Measurements from ENCODE around the gene KRTAP12-3. TPM values are rescaled to one million over a fixed set of nuclear protein-coding genes. Genes with fewer than 3 reads are reported as not detected.
"Not testable (repeated sequence)": the region's sequence is repeated elsewhere in the genome, so short reads cannot be mapped to it uniquely, and the experiment has no call there.

KRTAP12-3 gene
- total RNA-seq, 3 donors from 2014 or later, result not detected

- no peaks in the 10 kb centered on the region for H3K36me3 ChIP-seq (ENCODE audit: low read depth)
- no peaks in the 10 kb centered on the region for H3K9me3 ChIP-seq
- DNase-seq (no peak), ATAC-seq (no peak)
- H3K4me1 ChIP-seq (ENCODE audit: low read depth), result no peaks in the 10 kb centered on the region
- no peak overlapping the region for H3K4me3 ChIP-seq
- no peak for TF ChIP-seq CTCF (IDR thresholded peaks at IDR 0.05)
- intact Hi-C loops (cut with DNase I, micrococcal nuclease), result no loop called here
These were observed 18.4 kb upstream of the KRTAP12-3 start for GRCh38 chr21:44639331-44639655.

GRCh38 chr21:44640761-44641160 lies 17.0 kb upstream of the KRTAP12-3 start:
- no peaks in the 10 kb centered on the region for H3K36me3 ChIP-seq (ENCODE audit: low read depth)
- H3K4me3 ChIP-seq, result no peak overlapping the region
- no peak for ATAC-seq
- peaks cover 3% of the 10 kb centered on the region for H3K9me3 ChIP-seq
- intact Hi-C loops (cut with DNase I, micrococcal nuclease), result no loop called here
- TF ChIP-seq CTCF (IDR thresholded peaks at IDR 0.05), result no peak
- no peak for DNase-seq
- no peaks in the 10 kb centered on the region for H3K4me1 ChIP-seq (ENCODE audit: low read depth)

GRCh38 chr21:44643741-44644310 lies 13.9 kb upstream of the KRTAP12-3 start:
- Histone ChIP-seq H3K4me1 (ENCODE audit: low read depth) (no peaks in the 10 kb centered on the region), H3K36me3 (ENCODE audit: low read depth) (no peaks in the 10 kb centered on the region), H3K4me3 (no peak overlapping the region), H3K9me3 (peaks cover 3% of the 10 kb centered on the region)
- ATAC-seq (no peak), DNase-seq (no peak)
- intact Hi-C loops (cut with DNase I, micrococcal nuclease), result no loop called here
- TF ChIP-seq CTCF (IDR thresholded peaks at IDR 0.05), result no peak

GRCh38 chr21:44644878-44645277 lies 12.9 kb upstream of the KRTAP12-3 start:
- no peak for TF ChIP-seq CTCF (IDR thresholded peaks at IDR 0.05)
- no peak for ATAC-seq
- intact Hi-C loops (cut with DNase I, micrococcal nuclease), result no loop called here
- Histone ChIP-seq H3K36me3 (ENCODE audit: low read depth) (no peaks in the 10 kb centered on the region), H3K9me3 (peaks cover 3% of the 10 kb centered on the region), H3K4me3 (no peak overlapping the region), H3K4me1 (ENCODE audit: low read depth) (no peaks in the 10 kb centered on the region)
- DNase-seq, result no peak

- H3K9me3 ChIP-seq; H3K4me3 ChIP-seq; DNase-seq; ATAC-seq; H3K36me3 ChIP-seq (ENCODE audit: low read depth); H3K4me1 ChIP-seq (ENCODE audit: low read depth); intact Hi-C loops (cut with DNase I, micrococcal nuclease): not testable (repeated sequence)
These were observed 11.1 kb upstream of the KRTAP12-3 start, which contains the start of gene KRTAP10-11 for GRCh38 chr21:44646366-44647221. TSS of gene KRTAP10-11 (plus strand) at chr21:44646414. CDS start at chr21:44646459, 45 bp downstream.

- Histone ChIP-seq H3K9me3 (peaks cover 3% of the 10 kb centered on the region), H3K36me3 (ENCODE audit: low read depth) (no peaks in the 10 kb centered on the region), H3K4me1 (ENCODE audit: low read depth) (no peaks in the 10 kb centered on the region), H3K4me3 (no peak overlapping the region)
- no peak for TF ChIP-seq CTCF (IDR thresholded peaks at IDR 0.05)
- intact Hi-C loops (cut with DNase I, micrococcal nuclease), result no loop called here
- DNase-seq (no peak), ATAC-seq (no peak)
These were observed 10.5 kb upstream of the KRTAP12-3 start for GRCh38 chr21:44647222-44647552.

Measured in mucosa of descending colon (tissue), 3 donors.